ENCODE measurements around the gene USP7.
"Not testable (repeated sequence)": the region's sequence is repeated elsewhere in the genome, so short reads cannot be mapped to it uniquely, and the experiment has no call there.

USP7 gene

GRCh38 chr16:8858994-8859912, 104.5 kb downstream of the USP7 start:
- no peak for DNase-seq

- no peak for DNase-seq
These were observed 107.7 kb downstream of the USP7 start for GRCh38 chr16:8855972-8856371.

DNA sequence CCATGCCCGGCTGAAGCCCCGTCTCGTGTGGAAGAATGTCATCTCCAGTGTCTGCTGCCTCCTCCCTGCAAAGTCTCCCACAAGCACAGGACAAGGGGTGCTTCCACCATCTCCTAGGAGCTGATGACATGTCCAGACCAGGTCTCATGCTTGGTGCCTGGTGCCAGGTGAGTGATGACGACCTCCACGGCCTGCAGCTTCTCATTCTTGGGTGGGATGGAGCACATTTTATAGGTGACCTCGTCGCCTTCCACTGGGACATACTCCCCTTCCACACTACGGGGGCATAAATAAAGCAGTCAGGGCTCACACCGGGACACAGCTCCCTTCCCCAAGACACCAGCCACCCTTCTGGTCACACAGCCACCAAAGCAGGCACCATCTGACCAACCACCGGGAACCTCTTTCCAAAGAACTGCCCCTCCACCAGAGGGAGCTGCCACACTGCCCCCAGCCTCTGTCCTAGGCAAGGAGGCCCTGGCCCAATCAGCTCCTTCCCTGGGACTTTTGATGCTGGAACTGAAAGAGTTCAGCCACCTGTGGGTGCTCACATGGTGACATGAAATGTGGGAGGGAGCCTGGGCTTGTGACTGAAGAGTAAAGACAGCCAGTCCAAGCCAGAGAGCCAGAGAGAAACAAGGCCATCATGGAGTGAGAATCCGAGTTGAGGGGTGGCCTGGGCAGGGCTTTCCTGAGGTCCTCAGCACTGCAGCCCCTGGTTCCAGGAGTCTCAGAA, 108.5 kb downstream of the USP7 start:
- no peak for DNase-seq

GRCh38 chr16:8854298-8854948, 109.3 kb downstream of the USP7 start:
- no peak for DNase-seq

DNA sequence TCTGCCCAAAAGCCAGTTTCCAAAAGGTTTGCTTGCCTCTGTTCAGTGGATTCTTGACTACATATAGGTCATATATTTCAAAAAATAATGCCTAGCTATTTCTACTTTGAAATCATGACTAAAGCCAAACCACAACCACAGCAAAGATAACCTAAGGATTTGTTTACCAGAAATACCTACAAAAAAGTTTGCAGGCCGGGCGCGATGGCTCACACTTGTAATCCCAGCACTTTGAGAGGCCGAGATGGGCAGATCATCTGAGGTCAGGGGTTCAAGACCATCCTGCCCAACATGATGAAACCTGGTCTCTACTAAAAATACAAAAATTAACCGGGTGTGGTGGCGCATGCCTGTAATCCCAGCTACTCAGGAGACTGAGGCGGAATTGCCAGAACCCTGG, 110.1 kb downstream of the USP7 start:
- DNase-seq = no peak

DNA sequence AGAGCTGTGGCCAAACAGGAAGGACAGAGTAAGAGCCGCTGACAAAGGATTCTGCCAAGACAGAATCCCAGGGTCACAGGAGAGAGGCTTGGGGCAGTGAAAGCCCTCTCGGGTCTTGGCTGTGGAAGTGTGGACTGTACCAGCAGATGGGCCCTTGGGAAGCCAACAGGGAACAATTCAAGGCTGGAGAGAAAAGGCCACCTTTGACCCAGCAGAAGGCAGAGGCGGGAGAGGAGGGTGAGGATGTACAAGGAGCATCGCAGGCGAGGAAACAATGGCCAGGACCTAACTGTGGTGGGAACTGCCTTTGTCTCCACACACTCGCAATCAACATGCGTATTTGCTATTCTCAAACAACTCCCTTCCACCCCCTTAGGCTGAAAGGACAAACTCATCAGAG, 110.6 kb downstream of the USP7 start:
- DNase-seq = no peak

DNA sequence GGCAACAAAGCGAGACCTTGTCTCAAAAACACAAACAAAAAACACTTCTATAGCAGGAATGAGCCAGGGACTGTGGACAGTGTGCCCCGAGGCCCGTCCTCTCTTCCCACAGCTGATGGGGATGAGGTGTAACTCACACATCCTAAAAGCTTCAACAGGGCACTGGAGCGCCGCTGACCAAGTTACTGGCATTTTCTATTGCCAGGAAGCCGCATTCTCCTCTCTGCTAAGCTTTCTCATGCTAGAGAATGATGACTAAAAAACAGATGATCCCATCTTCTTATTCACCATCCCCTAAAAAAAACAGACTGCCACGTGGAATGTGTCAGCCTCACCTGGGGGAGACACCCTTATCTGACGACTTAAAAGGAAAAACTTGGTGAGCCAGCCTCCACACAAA, 111.2 kb downstream of the USP7 start:
- no peak for DNase-seq

DNA sequence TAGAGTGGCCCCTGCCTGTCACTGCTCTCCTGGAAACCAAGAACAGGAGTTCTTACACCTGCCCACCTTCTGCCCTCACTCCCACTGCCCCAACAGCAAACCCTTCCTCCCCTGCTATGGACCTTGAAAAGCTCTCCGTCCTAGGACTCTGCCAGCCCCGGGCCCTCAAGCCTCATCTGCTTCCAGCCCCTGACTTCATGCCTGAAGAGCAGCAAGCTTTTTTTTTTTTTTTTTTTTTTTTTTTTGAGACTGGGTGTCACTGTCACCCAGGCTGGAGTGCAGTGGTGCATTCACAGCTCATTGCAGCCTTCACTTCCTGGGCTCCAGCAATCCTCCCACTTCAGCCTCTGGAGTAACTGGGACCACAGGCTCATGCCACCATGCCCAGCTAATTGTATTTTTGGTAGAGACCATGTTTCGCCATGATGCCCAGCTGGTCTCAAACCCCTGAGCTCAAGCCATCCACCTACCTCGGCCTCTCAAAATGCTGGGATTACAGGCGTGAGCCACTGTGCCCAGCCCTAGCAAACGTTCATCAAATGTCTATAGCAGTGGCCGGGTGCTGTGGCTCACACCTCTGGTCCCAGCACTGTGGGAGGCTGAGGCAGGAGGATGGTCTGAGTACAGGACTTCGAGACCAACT, 111.8 kb downstream of the USP7 start:
- DNase-seq = no peak

- no peak for DNase-seq
These were observed 113.3 kb downstream of the USP7 start for GRCh38 chr16:8850279-8850885.

- DNase-seq = no peak
These were observed 114.2 kb downstream of the USP7 start for GRCh38 chr16:8849411-8850011.

GRCh38 chr16:8848939-8849391, 114.7 kb downstream of the USP7 start:
- no peak for DNase-seq

- DNase-seq = no peak
These were observed 115.3 kb downstream of the USP7 start for GRCh38 chr16:8848231-8848938.

DNA sequence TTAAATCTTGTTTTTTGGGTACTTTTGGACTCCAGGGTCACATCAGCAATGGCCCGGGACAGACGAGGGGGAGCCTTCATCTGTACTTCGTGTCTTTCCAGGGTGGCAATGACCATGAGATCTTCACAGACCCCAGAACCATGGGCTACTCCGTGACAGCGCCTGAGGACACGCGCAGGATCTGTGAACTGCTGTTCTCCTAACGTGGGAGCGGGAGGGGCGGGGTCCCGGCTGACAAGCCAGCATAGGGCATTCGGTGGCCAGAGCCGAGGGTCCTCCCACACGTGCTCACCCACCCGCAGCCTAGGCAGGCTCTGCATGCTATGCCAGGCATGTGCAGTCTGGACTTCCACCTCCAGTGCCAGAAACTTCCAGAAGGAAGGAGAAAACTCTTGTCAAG, 116.1 kb downstream of the USP7 start:
- DNase-seq = no peak

DNA sequence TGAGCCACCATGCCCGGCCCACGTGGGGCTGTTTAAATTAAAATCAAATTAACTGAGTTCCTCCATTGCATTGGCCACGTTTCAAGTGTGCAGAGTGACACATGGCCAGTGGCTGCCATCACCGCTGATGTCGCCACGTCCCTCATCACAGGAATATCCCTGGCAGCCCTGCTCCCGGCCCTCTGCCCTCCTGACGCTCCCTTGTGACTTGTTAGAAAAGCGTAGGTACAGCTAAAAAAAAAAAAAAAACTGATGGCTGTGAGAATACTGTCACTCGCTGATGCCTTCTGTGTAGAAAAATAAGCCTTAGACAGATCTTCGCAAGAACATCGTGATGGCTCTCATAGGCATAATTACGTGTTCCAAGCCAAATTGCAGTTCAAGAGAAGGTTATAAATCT, 116.6 kb downstream of the USP7 start:
- no peak for DNase-seq

DNA sequence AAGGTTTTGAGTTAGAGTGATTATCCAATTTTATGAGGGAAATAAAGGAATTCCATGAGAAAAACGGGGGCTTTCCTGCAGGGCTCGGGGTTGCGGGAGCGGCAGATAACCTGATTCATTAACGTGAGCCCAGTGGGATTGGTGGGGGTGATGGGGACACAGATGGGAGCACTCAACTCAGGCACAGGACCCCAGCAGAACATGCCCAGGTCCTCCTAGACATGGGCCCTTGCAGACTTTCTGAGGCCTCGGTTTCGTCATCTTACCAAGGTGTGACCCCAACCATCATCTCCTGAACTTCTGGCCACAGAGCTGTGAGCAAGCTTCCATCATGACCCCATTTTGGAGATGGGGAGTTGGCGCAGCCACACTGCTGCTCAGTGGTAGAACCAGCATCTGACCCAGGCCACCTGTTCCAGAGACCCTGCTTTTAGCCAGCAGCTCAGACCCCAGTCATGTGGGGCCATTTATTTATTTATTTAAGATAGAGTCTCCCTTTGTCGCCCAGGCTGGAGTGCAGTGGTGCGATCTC, 117.2 kb downstream of the USP7 start:
- DNase-seq = no peak

GRCh38 chr16:8845699-8846298, 117.9 kb downstream of the USP7 start:
- DNase-seq = no peak

DNA sequence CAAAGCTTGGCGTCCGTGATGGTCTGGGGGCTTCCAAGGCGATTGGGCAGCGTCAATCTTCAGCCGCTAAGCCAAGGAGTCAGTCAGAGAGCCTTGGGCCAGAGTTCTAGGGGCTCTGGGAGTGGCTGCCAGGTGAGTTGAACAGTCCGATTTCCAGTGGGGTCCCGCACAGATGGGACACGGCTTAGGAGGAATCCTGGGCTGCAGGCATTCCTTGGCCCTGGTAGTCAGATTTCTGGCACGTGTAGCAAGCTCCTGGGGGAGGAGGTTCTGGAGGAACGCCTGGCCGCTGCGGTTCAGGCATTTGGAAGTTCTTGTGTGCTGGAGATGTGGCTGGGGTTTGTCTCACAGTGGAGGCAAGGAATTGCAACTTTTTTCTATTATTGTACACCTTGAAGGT, 120.4 kb downstream of the USP7 start:
- not testable (repeated sequence) for DNase-seq

Measured in activated CD4-positive, alpha-beta T cell treated with anti-CD3 and anti-CD28 coated beads, Interleukin-2, amount 50 U/mL, for 16 hours (primary cell).